KBM-7 (cell line): ENCODE results near the gene SNTB2.

Experiments used
- DNase-seq: peaks from one replicate; pipeline ENCODE4 v3.0.0-alpha.2; 2015
- in situ Hi-C: fragments of 300-500 bp; cut with MboI; formaldehyde crosslinking; loops from 2 replicates; pipeline ENCODE4 v1.14.3; 2020; ENCODE audit warnings: low sequenced_read_pairs, low pct_unique_long_range_greater_than_20kb, mixed read lengths

The SNTB2 gene

DNA sequence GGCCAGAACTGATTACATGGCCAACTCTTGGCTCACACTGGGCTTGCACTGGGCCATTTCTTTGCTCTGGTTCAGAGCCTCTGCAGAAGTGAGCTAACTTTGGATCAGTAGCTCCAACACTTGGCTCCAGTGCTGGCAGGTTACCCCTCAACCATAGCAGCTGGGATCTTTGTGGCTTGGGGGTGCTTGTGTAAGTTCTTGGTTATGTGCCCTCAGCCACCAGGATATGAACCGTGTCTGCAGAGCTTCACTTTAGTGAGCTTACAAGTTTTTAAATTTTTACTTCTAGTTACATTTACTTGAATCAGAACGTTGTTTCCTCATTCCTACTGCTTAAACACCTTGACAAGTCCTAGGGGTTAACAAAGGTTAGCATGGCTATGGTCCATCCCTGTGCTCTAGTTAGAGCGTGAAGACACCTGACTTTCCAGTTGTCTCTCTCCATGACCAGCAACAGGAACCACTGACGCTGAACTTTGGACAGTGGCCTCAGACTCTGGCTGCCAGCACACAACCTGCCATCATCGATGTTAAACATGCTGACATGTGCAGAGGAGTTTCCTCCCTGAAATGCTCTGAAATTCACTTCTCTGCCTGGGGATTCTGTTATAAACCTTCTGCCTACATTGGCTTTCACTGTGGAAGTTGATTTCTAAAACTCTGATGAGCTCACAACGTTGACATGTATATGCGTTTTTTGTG is 139.4 kb downstream of the SNTB2 start:
- DNase-seq, result no peak
- in situ Hi-C loops, result no loop called here

DNA sequence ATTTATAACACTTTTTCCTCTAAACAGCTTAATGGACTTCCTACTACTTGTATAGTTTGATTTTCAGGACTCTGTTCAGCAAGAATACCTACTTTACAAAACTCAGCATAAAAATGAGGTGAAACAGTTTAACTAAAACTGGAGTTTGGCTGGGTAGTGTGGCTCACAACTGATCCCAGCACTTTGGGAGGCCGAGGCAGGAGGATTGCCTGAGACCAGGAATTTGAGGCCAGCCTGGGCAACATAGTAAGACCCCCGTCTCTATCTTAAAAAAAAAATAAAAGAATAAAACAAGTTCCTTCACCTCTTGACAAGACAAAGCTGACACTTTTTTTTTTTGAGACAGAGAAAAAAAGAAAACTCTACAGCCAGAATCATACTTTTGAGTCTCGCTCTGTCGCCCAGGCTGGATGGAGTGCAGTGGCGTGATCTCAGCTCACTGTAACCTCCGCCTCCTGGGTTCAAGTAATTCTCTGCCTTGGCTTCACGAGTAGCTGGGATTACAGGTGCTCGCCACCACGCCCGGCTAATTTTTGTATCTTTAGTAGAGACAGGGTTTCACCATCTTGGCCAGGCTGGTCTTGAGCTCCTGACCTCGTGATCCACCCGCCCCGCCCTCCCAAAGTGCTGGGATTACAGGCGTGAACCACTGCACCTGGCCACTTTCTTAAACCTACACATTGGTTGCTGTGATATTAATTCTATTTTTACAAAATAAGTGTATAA is 140.8 kb downstream of the SNTB2 start:
- no peak for DNase-seq
- in situ Hi-C loops, result no loop called here

DNA sequence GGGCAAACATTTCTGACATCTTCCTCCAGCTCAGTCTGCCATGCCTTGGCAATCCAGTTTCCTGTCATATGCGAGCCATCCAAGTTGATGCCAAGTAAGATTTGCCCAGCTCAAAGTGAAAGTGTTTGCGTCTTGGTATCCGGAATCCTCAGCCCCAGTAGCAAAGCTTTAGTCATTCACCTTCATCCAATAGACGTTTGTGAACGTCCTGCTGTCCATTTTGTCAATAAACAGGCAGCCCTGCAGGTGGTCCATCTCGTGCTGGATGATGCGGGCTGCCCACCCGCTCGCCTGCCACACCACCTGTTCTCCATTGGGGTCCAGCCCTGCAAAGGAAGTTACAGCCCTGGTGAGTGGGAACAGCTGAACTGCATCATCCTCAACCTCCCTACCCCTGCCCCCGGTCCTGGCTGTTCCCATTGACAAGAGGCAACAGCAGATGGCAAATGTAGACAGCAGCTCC is 141.9 kb downstream of the SNTB2 start:
- in situ Hi-C loops, result no loop called here
- DNase-seq, result no peak

DNA sequence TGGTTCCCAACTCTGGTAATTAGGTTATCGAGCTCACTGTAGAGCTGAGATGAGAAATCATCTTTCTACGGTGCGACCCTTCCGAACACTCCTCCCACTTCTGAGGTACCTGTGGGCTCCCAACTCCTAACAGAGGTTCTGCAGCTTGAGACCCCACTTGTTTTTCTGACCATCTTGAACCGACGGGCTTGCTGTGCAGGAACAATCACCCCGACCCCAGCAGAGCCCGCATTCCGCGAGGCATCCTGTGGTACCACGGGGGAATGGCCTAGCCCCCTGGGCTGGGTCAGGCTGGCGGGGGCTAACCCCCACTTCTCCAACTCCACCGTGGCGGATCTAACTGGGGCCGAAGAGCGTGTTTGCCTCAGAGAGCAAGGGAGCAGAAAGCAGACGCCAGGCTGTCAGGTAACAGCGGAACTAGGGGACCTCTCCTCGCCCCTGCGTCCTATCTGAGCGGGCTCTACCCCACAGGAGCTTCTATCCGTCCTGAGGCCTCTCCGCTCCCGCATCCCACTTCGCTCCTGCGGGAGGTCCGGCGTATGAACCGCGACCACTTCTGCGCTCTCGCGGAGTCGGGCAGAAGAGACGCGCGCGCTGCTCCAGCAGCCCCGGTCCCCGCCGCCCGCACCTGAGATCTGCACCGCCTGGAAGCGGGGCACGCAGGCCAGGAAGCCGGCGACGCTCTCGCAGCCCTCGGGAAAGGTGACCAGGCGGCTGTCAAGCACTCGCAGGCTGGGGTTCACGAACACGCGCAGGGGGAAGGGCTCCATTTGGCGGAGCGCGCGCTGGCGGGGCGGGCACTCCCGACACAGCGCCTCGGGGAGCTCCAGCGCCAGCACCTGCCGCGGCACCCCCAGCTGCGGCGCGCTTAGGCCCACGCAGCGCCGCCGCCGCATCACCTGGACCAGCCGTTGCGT is 142.7 kb downstream of the SNTB2 start:
- no peak for DNase-seq
- in situ Hi-C loops, result no loop called here

DNA sequence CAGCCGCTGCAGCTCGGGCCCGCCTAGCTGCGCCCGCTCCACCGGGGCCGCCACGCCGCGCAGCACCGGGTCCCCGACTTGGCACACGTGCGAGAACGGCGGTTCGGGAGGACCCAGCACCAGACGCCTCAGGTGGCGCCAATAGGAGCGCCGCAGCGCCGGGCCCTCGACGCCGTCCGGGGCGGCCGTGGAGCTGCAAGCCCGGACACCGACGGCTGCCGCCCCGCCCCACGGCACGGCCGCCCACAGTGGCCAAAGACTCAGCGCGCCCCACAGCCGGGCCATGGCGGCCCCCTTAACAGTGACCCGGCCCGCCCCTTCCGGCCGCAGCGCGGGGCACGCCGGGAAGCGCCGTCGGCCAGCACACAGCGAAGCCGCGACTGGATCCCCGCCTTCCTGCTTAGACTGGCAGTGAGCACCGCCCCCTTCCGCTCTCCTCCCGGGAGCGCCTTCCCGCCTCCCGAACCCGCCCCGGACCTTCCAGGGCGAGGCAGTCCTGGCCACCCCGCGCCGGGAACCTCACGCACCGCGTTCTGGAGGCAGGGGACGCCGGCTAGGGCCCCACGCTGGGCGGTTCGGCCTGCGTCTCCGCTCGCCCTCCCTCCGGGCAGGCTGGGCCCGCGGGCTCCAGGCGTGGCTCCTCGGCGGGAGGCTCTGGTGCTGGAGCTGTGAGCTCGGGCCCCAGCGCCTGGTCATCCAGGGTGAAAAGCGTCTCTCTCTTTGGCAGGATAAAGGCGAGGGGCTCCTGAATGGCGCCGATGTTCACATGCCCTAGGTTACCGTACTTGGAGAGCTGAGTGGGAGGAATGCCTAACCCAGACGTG is 143.5 kb downstream of the SNTB2 start, which contains the start of gene PDF:
Gene PDF (minus strand): TSS at position 303 of the 824 bp plus-strand sequence. CDS start 18 bp downstream, at position 285.
- in situ Hi-C loops, result no loop called here

DNA sequence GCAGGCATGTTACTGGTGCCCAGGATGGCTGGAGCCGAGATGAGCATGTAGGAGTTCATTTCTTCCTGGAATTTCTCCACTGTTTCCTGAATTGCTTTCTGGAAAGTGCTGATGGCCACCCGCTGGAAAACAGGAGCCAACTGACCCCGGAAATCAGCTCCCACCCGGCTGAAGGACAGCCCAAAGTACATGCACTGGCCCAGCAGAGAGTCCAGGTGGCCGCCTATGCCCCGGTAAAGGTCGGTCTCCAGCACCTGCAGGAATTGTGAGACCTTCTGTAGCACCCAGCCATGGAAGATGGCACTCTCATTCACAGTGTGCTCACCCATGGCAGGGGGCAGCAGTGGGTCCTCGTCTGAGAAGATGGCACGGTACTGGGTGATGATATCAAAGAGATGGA is 147.7 kb downstream of the SNTB2 start:
- no peak for DNase-seq
- in situ Hi-C loops, result no loop called here

More for the DNA sequence above, 143.5 kb downstream of the SNTB2 start, which contains the start of gene PDF:
- DNase-seq, result peak; percentile 93

DNA sequence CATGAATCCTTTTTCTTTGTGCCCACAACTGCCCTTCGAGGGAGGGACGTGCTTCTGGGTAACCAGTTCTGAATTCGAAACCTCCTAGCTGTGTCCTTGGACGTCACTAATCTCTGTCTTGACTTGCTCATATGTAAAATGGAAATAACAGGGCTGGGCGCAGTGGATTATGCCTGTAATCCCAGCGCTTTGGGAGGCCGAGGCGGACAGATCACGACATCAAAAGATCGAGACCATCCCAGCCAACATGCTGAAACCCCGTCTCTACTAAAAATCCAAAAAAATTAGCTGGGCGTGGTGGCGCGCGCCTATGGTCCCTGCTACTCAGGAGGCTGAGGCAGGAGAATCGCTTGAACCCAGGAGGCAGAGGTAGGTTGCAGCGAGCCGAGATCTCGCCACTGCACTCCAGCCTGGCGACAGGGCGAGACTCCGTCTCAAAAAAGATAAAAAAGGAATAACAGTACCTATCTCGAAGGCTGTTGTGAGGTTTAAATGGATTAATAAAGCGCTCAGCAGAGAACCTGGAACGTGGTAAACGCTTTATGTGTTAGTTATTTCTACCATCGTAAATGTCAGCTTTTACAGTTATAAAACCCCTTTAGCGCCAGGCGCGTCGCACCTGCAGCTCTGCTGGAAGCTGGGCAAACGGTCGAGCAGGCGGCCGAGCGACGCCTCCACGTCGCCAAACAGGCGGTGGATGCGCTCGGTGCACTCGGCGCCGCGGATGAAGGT is 151.8 kb downstream of the SNTB2 start:
- no peak for DNase-seq
- in situ Hi-C loops, result no loop called here

DNA sequence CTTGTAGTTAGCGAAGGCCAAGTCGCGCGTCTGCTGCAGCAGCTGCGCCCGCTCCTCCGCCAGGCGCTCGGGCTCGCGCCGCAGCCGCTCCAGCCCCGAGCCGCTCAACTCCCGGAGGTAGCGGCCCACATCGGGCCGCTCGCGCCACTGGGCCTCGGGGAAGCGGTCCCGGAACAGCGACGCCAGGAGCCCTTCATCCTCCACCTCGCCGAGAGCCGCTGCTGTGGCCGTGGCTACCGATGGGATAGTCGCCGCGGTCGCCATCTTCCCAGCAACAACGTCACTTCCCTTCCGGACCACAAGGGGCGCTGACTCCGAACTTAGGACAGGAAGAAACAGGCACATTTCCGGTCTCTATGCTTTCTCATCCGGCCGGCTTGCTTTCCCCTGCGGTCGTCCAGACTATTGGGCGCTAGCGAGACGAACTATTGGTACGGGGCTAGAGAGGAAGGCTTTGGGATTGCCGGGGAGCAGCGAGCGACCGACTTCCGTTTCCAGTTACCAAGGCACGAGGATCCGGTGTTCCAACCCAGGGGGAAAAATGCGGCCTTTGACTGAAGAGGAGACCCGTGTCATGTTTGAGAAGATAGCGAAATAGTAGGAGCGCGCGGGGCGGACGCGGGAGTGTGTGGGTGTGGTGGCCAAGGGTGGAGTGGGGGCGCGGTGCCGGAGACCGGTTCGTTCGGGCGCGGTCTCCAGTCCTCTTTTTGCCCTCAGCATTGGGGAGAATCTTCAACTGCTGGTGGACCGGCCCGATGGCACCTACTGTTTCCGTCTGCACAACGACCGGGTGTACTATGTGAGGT is 152.5 kb downstream of the SNTB2 start, which contains the start of the genes COG8 and NIP7:
Gene COG8 (minus strand): TSS at position 276 of the 806 bp plus-strand sequence. CDS start 12 bp downstream, at position 264.
Gene NIP7 (plus strand): TSS at position 484 of the 806 bp plus-strand sequence. CDS start 58 bp downstream, at position 542.
- DNase-seq, result peak; percentile 99
- in situ Hi-C loops, result no loop called here

DNA sequence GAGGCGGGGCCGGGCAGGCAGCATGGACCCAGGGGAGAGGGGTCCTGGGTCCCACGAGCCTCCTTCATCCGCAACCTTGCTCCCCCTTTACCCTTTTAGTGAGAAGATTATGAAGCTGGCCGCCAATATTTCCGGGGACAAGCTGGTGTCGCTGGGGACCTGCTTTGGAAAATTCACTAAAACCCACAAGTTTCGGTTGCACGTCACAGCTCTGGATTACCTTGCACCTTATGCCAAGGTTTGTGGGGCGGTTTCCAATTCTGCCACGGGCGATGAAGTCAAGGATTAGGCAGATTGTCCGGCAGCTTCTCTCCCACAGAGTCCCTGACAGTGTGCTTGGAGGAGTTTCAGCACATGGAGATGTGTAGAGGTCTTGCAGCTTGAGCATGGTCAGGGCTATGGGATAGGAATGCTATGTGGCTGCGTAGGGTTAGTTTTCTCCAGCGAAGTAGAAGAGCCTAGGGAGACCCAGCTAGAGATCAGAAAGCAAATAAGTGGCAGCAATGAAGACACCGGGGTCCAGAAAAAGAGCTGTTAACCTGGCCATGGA is 153.2 kb downstream of the SNTB2 start:
- in situ Hi-C loops, result no loop called here

DNA sequence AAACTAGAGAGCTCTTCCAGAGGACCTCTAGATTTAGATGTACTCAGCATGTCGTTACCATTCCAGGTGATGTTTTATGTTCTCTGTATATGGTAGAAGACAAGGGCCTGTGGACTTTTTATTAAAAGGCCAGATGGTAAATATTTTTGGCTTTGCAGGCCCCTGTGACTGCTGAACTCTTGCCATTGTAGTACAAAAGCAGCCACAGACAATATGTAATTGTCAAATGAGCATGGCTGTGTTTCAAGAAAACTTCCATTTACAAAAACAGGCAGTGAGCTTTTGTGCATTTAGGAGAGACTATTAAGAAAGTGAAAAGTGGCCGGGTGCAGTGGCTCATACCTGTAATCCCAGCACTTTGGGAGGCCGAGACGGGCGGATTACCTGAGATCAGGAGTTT is 157.2 kb downstream of the SNTB2 start:
- DNase-seq, result no peak
- in situ Hi-C loops, result no loop called here

More for the DNA sequence above, 153.2 kb downstream of the SNTB2 start:
- DNase-seq, result no peak

DNA sequence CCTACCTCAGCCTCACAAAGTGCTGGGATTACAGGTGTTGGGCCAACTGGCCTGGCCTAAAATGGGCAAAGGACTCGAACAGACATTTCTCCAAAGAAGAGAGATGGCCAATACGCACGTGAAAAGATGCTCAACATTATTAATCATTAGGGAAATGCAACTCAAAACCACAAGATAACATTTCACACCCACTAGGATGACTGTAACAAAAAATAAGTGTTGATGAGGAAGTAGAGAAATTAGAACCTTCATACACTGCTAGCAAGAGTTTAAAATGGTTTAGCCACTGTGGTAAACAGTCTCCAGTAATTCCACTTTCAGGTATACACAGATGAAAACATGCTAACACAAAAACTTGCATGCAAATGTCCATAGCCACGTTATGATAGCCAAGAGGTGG is 159.0 kb downstream of the SNTB2 start:
- in situ Hi-C loops, result no loop called here
- DNase-seq, result no peak

DNA sequence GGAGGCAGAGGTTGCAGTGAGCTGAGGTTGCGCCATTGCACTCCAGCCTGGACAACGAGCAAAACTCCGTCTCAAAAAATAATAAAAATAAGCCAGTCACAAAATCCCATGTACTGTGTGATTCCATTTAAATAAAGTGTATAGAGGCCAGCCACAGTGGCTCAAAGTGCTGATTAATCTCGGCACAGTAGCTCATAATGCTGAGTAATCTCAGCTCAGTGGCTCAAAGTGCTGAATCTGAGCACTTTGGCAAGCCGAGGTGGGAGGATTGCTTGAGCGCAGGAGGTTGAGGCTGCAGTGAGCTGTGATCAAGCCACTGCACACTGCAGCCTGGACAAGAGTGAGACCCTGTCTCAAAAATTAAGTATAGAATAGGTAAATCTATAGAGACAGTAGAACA is 159.7 kb downstream of the SNTB2 start:
- in situ Hi-C loops, result no loop called here
- no peak for DNase-seq

DNA sequence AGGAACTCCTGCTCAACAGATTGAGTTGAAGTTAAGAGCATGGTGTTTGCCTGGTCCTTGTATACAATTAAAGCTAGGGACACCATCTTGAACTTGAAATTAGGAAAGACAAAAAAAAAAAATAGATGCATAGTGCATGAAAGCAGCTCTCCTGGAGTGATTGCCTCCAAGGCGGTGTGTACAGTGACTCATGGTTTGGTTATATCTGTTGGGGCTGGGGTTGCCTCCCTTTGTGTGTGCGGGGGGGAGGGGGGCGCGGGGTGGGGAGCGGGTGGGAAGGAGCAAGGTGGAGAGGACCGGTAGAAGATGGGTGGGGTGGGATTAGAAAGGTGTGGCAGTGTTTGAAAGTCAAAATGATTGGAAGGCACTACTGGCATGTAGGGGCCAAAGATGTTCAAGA is 161.3 kb downstream of the SNTB2 start:
- in situ Hi-C loops, result no loop called here
- DNase-seq, result no peak

DNA sequence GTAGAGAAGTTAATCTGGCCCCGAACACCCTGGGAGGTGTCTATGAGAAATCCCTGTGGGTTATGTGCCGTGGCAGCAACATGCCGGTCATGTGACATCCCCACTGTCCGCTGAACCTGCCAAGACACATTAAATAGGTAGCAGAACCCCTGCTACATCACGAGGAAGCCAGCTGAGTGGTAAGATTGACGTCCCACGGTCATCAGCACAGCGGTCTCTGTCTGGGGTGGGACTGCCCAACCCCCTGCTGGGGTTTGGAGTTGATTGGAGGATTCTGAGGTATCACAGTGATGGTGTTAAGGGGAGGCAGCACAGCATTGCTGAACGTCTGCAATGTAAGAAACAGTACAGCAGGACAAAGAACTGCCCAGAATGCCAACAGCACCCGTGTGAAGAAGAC is 162.6 kb downstream of the SNTB2 start:
- in situ Hi-C loops, result no loop called here
- no peak for DNase-seq

DNA sequence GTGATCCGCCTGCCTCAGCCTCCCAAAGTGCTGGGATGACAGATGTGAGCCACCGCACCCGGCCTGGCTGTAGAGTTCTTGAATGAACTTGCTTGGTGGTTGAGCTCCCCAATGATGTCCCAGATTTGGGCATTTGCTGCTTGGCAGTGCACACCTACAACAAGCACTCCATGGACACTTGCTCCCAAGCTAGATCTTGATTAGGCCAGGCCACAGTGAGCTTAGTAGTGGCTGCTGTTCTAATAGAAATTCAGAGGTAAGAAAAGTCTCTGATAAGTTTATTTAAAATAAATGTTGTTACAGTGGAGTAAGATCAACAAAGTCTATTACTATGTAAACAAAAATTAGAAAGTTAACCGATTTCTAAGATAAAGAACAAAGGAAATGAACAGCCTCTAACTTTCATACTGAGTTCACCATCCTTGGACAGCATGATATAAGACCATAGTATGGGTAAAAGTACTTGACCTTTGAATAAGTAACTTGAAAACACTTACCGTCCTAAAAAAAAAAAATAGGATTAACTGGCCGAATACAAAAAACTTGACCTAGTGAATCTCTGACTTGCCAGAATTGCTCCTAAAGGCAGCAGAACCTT is 163.7 kb downstream of the SNTB2 start:
- no peak for DNase-seq
- in situ Hi-C loops, result no loop called here

DNA sequence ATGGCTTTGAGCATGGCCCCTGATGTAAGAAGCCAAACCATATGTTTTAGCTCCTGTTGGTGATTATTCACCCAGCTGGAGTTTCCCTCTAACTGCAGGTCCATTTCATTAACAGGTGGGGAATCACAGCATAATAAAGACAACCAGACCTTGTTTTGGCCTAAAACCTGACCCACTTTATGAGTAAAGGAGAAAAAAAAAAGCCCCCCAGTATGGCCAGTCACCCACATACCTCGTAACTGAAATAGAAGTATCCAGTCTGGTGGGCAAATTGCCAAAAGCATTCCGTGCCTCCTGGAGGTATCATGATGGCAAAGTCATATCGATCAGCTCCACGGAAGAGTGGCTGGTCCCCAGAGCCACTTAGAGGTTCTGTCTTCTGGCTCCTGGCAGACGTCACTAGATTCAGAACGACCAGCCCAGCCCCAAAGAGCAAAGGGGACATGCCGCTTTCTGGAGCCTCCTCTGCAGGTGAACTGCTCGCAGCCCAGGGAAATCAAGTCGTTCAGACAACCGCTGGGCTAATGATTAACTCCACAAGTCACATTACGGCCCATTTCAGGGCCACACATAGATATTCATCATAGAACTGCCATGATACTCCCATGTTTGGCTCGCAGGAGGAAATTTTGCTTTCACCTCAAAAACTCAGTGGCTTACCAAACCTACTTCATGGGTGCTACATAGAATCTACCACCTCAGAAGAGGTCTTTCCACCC is 164.5 kb downstream of the SNTB2 start, which contains the start of gene TMED6:
Gene TMED6 (minus strand): TSS at position 478 of the 719 bp plus-strand sequence. CDS start 33 bp downstream, at position 445.
- no peak for DNase-seq
- in situ Hi-C loops, result no loop called here
